Fibroblast of skin of right biceps (primary cell): Measurements from ENCODE around the gene URB2.
"Not testable (repeated sequence)": the region's sequence is repeated elsewhere in the genome, so short reads cannot be mapped to it uniquely, and the experiment has no call there.

Experiments used
- DNase-seq: peaks from one replicate; pipeline ENCODE4 v3.0.0-alpha.2; 2013

Gene URB2

GRCh38 chr1:229696385-229696784 is 70.3 kb downstream of the URB2 start:
- DNase-seq = no peak

GRCh38 chr1:229699613-229700267 is 73.7 kb downstream of the URB2 start:
- no peak for DNase-seq

GRCh38 chr1:229704157-229704556 is 78.1 kb downstream of the URB2 start:
- DNase-seq = no peak

- DNase-seq = not testable (repeated sequence)
Observed at GRCh38 chr1:229705152-229705551, 79.1 kb downstream of the URB2 start.

GRCh38 chr1:229707127-229707526 is 81.1 kb downstream of the URB2 start:
- DNase-seq = not testable (repeated sequence)

GRCh38 chr1:229709500-229710013 is 83.5 kb downstream of the URB2 start:
- no peak for DNase-seq
